ENCODE measurements around the gene NXPH1.

Gene NXPH1

GRCh38 chr7:8739837-8740236, 306.4 kb downstream of the NXPH1 start:
- DNase-seq: no peak

GRCh38 chr7:8742837-8743236, 309.4 kb downstream of the NXPH1 start:
- DNase-seq: no peak

- DNase-seq: no peak
Observed at GRCh38 chr7:8747338-8747737, 313.9 kb downstream of the NXPH1 start.

- DNase-seq: no peak
Observed at GRCh38 chr7:8751557-8752231, 318.3 kb downstream of the NXPH1 start.

DNA sequence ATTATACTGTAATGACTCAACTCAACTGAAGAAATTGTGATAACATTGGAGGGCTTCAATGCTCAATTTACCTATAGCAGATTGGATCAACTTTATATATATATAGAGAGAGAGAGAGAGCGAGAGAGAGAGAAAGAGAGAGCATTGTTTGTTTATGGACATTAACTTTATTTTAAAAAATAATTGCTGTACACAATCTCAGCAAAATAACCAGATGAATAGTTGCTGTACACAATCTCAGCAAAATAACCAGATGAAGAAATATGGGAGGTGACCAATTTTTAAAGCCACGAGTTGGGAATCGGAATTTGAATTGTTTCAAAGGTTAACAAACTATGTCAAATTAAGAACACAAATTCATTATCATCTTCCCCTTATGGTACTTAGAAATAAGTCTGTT, 319.9 kb downstream of the NXPH1 start:
- no peak for DNase-seq

DNA sequence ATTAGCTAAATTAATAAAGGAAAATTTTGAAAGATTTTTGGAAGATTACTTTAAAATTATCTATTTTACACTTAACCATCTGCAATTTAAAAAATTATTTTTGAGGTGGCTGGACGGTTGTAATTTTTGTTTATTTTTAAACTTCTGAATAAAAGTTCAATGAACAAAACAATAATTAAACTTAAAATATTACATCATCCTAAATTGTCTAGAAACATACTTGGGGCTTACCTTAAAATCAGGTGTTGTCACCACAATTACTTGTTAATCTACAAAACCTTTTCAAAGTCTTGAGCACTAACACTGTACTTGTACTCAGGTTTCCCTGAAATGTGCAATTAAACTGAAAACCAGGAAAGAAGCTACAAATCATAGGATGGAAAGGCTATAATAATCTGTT, 328.3 kb downstream of the NXPH1 start:
- DNase-seq: no peak

DNA sequence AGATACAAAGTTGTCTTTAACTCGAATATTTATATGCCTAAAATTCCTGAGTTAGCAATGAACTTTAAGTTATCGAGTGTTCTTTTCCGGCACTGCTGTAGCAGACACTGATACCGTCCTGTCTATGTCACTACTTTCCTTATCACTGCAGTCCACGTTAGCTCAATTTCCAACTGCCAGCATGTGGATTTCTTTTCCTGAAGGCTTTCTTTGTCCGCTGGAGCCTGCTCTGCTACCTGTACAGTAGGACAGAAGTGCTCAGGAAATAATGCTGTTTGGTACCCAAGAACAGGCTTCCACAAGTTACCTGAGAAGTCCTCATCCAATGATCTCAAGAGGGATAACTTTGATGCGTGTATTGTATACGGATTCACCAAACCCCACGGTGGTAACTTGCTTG, 329.4 kb downstream of the NXPH1 start:
- no peak for DNase-seq

DNA sequence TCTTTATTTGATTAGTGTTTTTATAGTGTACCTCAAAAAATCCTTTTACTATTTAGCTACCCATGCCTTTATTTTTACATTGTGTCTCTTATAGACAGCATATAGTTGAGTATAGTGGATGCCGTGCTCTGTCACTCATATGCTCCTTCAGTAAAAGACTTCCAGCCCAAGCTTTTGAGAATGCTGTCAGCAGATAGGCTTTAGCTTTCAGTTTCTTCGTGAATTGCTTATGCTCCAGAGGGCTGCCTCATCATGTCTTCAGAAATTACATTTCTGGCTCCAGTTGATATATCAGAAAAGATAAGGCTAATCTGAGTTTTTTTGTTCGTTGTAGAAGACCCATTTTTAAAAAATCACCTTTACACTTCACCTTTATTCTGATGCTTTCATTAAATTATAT, 332.0 kb downstream of the NXPH1 start:
- DNase-seq: no peak

DNA sequence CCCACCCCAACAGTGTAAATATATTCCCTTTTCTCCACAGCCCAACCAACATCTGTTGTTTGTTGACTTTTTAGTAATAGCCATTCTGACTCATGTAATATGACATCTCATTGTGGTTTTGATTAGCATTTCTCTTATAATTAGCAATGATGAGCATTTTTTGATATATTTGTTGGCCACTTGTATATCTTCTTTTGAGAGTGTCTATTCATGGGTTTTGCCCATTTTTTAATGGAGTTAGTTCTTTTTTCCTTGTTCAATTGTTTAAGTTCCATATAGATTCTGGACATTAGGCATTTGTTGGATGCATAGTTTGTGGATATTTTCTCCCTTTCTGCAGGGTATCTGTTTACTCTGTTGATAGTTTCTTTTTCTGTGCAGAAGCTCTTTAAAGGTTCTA, 340.1 kb downstream of the NXPH1 start:
- DNase-seq: no peak

DNA sequence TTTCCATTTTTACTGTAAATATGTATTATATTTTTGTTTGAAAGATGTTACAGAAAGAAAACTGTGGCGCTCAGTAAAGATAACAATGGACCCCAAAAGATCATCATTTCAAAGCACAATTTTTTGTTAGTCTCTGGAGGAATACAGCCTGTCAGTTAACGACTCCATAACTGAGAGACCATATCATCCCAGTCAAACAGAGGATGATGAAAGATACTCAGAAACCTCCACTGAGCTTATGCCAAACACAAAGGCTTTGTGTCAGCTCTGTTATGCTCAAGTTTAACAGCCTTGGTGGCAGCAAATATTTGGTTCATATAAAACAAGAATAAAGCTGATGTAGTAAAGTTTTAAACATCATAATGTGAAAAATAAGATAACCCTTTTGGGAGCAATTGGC, 345.1 kb downstream of the NXPH1 start:
- no peak for DNase-seq

- DNase-seq: no peak
Observed at GRCh38 chr7:8781166-8781565, 347.8 kb downstream of the NXPH1 start.

GRCh38 chr7:8783229-8783628, 349.8 kb downstream of the NXPH1 start:
- no peak for DNase-seq

GRCh38 chr7:8785081-8785480, 351.7 kb downstream of the NXPH1 start:
- no peak for DNase-seq

DNA sequence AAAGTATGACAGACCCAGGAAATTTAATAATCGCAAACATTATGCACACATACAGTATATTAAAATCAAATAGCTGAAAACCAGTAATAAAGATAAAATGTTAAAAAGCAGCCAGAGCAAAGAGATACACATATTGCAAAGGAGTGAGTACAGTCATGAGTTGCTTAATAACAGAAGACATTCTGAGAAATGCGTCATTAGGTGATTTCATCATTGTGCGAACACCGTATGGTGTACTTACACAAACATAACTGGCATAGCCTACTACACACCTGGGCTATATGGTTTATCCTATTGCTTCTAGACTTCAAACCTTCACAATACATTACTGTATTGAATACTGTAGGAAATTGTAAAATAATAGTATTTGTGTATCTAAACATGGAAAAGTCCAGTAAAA, 367.6 kb downstream of the NXPH1 start:
- DNase-seq: no peak

Data from activated CD4-positive, CD25-positive, alpha-beta regulatory T cell treated with anti-CD3 and anti-CD28 coated beads, Interleukin-2, amount 50 U/mL, for 72 hours (primary cell).